ENCODE results near the gene FMNL2. TPM values are rescaled to one million over a fixed set of nuclear protein-coding genes. Genes with fewer than 3 reads are reported as not detected.
"Not testable (repeated sequence)": the region's sequence is repeated elsewhere in the genome, so short reads cannot be mapped to it uniquely, and the experiment has no call there.

Gene FMNL2
- total RNA-seq, 1 donor from 2014 or later: 60.6 TPM

DNA sequence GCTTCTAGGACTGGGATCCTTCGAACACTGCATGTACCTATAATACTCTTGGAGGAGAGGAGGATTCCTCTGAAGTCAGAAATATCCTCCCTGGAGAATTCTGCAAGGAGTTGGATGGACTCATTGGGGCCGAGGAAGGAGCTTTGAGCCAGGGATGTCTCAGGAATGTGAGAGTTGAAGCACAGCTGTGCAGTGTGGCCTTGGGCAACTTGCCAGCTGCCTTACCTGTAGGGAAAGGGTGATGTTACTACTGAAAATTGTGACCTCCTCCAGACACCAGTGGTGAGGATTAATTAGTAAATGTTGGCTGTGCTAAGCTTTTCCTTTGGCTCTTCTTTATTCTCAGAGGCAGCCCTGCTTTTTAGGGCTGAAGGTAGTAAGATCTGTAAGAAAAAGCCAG is 41.4 kb downstream of the FMNL2 start:
- DNase-seq: no peak

DNA sequence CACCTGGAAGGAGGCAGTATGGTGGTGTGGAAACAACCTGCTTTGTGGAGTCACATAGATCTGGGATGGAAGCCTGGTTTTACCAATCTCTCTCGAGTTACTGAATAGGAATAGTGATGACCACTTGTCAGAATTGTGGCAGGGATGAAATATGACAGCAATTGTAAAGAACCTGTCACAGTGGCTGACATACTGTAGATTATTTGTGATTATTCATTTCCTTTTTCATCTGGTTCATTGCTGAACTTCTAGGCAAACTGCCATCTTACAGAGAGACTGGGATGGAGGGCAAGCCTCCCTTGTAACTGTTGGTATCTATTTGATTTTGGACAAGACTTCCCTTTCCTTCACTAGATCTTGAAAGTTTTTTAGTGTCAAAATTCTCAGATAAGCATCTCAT is 42.0 kb downstream of the FMNL2 start:
- DNase-seq: peak; percentile 27

DNA sequence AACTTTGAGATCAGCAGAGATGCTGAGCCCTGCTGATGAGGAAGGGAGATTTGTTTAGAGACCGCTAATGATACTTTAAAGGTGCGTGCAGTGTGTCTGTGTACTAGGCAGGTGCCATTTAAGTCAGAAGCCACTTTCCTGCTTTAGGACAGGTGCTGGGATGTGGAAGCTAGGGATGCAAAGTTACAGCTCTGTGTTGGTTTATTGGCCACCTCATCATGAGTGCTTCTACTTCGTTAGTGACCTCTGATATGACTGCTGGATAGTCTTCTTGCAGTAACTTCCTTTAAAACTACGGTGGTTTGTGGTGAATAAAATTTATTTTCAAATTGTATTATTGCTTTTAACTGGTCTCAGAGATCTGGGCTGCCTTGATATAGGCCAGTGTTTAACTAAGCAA is 44.1 kb downstream of the FMNL2 start:
- no peak for DNase-seq

DNA sequence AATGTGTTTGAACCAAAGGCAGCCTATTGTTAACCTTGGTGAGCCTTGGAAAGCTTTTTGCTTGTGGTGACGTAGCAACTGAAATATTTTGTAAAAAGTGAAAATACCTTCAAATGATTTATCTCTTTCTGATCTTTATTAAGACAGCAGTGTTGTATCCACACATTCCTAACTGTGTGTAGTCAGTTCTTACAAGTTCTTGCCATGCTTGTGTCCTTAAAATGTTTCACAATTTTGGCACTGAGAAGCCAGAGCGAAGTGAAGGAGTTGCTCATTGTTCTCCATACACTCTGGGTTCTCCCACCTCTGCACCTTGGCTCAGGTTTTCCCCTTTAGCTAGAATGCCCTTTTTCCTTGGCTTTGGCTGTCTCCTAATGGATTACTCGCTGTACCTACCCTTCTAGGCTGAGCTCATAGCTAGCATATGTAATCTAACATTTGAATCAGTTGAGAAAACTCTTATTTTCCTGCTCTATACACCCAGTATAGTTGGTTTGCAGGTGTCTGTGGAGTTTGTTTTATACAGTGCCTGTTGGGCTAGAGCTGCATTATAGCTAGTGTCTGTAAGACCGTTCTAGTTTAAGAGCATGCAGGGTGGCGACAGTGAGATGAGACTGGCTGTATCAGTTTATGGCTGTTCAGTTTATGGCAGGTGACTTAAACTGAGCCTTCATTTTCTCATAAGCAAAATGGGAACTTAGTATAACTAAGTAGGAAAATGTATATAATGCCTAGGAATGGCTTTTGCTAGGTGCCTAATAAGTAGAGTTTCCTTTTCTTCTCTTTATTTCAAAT is 45.5 kb downstream of the FMNL2 start:
- DNase-seq: no peak

DNA sequence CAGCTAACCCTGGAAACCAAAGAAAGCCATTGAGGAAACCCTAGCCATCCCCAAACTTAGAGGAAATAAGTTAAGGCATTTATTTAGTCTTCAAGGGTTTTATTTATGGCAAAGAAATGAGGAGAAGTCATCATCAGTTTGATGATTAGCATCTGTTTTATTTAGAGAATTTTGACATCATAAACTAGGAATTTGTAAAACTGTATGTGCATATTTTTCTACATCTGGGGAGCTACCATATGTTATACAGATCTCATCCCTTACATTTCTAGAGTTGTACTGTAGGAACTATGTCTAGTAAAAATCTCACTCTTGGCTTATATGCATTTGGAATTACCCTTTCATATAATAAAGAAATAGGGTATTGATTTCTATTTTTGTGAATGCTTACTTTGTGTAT is 48.7 kb downstream of the FMNL2 start:
- DNase-seq: no peak

DNA sequence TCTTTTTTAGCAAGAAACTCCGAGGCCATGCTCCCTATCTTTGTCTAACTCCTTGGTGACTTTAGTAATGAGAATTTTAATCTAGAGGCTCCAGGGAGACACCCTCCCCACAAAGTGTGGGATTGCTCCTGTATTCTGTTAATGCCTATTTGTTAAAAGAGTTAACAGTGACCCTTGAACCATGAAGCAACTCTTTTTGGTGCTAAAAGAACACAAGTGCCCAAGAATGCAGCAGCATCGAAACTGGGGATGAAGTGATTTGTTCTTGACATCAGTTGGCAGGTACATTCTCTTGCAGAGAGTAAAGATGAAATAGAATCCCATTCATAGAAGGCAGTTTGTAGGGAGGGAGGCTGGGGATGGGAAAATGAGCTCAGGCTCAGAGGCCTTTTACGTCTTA is 50.0 kb downstream of the FMNL2 start:
- DNase-seq: no peak

DNA sequence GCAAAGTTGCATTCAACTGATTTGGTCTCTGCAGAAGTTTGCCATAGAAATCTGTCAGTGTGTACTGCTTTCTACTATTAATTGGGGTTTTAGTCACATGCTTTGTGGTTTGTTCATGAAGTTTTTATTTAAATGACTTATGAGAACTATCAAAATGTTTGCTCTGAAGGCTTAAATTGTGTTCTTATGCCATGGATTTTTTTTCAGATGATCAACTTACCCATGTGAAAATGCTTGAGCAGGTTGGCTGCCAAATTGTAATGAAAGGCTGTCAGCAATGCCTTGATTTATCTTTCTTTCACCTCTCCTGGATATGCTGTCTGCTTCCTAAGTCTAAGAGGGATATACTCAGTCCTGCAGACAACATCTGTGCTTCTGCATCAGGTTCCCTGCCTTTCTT is 50.7 kb downstream of the FMNL2 start:
- DNase-seq: no peak

DNA sequence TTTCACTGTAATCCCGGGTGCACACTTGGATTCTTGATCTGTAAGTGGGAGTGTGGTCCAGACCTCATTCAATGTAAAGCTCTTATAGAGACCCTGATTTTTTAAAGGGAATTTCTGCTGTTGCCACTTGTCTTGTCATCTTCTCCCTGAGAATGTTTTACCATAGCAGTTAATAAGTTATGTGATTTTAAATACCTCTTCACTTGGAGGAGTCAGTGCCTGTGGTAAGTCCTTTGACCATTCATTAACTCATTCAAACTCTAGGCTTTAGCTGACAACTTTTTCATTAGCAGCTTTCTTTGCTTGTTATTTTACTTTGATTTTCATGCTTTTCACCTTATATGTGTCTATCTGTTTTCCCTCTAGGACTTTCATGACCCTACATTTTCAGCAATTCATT is 51.3 kb downstream of the FMNL2 start:
- no peak for DNase-seq

DNA sequence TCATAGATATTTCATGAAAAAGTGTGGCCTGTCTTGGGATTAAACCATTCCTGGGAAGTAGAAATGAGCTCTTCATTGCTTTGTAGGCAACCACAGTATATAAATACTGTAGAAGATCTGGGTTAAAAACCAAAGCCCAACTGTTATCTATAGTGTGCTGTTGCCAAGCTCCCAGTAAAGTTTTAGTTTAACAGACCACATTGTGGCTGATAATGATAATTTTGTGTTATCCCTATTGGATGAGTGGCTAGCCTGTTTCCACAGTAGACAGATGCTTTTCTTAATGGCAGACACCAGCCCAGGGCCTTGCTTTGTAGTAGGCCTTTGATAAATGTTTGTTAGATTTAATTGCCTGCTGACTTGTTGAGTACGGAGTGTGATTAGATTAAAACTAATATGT is 52.1 kb downstream of the FMNL2 start:
- no peak for DNase-seq

DNA sequence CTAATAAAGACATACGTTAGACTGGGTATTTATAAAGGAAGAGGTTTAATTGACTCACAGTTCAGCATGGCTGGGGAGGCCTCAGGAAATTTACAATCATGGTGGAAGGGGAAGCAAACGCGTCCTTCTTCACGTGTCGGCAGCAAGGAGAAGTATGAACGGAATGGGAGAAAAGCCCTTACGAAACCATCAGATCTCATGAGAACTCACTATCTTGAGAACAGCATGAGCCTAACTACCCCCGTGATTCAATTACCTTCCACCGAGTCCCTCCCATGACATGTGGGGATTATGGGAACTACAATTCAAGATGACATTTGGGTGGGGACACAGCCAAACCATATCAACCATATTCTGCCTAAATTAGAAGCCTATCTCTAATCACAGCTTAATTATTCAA is 53.3 kb downstream of the FMNL2 start:
- not testable (repeated sequence) for DNase-seq

DNA sequence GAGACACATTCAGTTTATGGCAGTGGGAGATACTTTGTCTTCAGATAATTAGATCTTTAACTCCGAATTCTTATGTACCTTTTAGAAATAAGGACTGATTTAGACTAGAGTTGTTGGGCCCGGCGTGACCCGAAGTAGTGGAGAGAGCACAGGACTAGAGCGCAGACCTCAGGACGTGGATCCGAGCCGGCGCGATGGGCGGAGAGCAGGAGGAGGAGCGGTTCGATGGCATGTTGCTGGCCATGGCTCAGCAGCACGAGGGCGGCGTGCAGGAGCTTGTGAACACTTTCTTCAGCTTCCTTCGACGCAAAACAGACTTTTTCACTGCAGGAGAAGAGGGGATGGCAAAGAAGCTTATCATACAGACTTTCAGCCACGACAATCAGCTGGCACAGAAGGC is 54.5 kb downstream of the FMNL2 start:
- no peak for DNase-seq

DNA sequence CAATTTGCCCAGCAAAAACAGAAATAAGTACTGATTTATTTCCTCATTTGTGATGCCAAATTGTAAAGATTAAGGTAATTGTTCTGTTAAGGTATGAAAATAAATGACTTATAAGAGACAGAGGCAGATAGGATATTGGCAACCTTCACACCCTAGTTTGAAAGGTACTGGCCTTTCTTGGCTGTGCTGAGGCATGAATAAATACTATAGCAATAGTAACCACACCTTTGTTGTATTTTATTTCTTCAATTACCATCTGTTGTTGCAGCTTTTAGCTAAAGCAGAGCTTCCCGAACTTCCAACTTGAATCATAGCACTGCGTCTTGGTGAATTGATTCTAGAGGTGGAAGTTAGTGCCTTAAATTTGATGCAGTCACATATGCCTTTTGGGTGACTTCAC is 55.9 kb downstream of the FMNL2 start:
- DNase-seq: no peak

DNA sequence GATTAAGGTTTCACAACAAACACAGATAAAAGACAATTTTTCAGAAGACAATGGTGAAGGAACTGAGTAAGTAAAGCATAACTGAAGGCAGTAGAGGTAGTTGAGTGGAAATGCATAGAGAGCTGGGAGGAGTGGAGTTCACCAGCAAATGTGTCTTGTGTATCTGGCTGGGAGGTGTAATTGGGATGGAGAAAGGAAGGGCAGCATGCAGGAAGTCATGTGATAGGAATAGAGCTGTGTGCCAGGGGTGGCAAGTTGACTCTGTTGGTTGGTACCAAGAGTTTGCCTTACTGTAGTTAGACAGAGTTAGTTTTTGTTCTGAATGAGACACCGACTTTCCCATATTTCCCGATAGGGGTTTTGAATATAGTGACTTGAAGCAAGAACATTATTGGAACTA is 56.3 kb downstream of the FMNL2 start:
- DNase-seq: no peak

DNA sequence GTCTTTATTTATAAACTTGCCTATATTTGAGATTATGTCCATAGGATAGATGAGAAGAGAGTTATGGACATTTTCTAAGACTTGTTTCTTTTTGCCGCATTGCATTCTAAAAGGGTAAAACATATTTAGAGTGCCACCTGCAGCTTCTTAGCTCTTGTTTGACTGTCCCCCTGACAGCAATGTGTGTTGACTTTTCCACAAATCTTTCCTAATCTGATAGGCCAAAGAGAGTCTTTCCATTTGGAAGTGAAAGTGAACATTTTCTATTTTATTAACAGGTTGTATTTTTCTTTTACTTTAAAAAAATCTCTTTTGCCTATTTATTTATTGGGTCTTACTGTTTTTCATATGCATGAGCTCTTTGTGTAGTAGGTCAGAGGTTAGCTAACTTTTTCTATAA is 58.4 kb downstream of the FMNL2 start:
- no peak for DNase-seq

DNA sequence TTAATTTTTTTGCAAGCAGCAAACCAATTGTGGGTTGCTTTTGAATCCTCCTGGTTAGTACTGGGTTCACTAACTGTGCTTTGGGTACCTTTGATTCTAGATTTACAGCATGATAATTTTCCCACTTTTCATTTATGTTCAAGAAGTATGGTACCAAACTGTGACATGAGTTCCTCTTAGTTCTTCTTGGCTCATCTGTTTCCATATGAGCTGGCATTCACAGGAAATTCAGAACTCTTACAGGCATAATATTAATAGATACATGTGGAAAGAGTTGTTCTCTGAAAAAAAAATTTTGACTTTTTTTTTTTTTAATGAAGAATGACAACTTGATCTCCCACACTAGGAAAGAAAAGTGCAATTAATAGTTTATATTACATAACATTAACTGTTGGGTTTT is 59.4 kb downstream of the FMNL2 start:
- no peak for DNase-seq

DNA sequence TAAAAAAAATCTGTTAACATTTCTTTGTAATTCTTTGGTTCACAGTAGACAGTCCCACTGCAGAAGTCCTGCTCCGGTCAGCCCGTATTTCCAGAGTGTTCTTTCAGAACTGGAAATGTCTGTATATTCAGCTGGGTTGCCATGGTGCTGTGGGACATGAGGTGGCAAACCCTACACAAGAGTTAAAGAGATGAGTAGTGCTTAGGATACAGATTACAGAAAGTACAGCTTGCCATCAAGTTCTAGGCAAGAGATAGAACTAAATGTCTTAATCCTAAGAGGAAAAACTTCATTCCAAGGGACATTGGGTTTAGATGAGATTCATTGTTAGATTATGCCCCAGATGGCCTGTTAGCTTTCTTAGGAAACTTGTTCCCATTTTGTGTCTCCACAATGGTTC is 60.1 kb downstream of the FMNL2 start:
- DNase-seq: no peak

DNA sequence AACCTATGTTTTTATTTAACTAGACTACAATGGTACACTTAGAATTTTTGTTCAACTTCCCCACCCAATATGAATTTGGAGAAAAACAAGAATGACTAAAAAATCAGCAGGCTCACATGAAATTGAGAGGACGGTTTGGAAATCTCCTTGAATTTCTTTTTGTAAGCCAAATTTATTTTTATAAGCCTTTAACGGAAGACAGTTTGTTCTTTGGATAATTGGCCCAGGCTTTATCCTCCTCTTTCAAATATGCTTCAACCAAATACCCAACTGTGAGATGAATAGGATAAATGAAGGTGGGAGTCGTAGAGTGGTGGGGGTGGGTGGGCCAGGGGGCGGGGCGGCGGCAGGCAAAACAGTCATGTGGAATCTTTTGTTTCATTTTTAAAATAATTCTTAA is 60.6 kb downstream of the FMNL2 start:
- no peak for DNase-seq

DNA sequence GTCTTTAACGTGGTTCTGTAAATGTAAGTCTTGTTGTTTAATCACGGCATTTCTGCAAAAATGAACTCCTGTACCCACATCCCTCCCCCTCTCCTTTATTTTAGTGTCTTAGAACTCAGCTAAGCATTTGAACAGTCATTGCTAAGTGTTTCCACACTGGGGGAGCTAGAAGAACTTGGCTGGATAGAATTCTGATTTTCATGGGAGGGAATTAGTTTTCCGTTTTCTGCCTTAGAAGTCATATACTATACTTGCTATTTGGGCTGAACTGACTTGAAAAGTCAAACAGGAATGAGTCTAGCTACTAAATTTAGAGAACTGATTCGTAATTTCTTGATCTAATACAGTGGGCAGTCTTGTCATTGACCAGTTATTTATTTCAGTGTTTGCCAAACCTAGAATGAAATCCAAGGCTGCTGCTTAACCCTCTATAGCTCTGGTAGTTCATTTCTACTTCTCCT is 61.1 kb downstream of the FMNL2 start:
- DNase-seq: no peak

DNA sequence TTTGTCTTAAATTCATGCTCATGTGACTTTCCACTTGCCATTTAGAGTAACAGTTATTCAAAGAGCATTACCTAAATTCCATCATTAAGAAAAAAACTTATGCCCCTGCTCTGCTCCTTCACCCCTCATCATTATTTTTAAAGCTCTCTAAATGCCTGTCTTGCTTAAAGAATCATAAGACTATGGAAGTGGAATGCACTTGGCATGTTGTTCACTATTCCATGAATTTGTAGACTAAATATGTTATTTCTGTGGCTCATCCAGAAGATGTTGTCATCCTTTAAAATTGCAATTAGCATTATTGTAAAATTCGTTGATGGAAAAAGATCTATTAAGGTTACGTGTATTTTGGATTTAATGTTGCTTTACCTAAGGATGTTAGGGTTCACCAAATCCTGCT is 61.8 kb downstream of the FMNL2 start:
- DNase-seq: no peak

DNA sequence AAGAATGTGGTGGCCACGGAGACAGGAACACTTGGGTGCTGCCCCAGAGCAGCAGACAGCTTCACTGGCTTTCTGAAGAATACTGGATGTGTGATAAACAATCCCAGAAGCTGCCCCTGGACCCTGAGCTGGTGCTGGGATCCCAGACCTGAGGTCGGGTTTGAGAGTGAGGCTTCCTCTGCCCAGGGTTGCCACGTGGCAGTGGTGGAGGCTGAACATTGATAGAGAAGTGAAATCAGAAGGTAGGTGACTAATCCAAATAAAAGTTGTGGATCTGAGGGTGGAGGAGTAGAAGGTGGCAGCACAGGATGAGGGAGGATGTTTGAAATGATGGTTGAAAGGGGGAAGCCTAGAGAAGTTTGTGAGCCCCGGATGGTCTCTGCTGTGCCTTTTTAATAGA is 64.0 kb downstream of the FMNL2 start:
- DNase-seq: no peak

DNA sequence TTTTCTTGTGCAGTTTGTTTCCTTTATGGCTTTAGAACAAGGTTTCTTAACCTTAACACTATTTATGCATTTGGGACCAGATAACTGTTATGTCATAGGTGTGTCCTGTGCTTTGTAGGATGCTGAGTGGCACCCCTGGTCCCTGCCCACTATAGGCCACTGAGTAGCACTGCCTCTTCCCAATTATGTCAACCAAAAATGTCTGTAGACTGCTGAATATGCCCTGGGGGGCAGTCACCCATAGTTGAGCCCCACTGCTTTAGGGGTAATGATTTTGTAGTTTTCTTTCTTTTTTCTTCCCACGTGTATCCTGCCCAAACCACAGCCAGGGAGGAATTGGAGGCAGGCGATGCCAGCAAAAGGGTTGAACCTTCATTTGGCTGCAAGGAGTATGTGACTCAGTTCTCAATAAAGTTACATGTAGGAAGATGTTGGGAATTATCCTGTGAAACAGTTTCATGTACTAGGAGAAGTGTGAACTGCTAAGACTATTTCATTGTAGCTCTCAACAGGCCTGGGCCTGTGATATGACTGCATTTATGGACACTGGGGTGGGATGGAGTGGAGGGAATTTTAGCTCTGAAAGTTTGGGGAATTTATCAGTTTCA is 65.7 kb downstream of the FMNL2 start:
- DNase-seq: no peak

DNA sequence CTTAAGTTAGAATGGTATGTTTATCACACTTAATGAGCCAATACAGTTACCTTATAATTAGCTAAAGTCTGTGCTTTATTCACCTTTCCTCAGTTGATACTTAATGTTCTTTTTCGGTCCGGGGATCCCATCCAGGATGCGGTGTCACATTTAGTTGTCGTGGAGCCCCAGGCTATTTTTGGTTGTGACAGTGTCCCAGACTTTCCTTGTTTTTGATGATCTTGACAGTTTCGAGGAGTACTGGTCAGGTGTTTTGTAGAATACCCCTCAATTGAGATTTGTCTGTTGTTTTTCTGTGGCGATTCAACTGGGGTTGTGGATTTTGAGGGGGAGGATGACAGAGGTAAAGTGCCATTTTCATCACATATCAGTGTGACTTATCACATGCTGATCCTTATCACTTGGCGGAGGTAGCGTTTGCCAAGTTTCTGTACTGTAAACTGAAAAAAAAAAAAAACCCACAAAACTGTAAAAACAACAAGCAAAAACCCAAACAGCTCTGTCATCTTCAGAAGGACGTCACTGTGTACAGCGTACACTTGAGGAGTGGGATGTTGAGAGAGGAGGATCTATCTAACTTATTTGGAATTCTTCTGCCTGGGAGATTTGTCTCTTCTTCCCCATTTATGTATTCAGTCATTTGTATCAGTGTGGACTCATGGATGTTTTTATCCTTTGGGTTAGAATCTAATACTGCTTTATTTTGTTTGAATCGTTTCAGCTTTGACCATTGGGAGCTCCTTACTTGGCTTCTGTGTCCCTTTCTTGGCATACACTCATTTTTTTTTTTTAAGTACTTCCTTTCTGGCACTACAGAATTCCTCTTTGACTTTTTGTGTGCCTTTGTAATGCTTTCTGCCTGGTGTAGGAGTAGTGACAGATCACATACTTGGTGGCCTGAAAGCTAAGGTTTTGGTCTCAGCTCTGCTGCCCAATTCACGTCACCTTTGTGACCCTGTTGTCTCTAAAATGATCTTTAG is 68.1 kb downstream of the FMNL2 start:
- DNase-seq: peak; percentile 65
